HEK293T (cell line): ENCODE data around the gene MGST2.

Source experiments
- CTCF ChIA-PET: fragments of 350-600 bp; formaldehyde crosslinking; extraction: SDS; loops from one replicate; lab custom pipeline; 2021; ENCODE audit warnings: antibody characterized with exemption, inconsistent platforms; lab: Yijun Ruan, JAX
- POLR2A ChIA-PET: fragments of 350-600 bp; formaldehyde crosslinking; extraction: SDS; loops from one replicate; lab custom pipeline; 2020; ENCODE audit warnings: antibody characterized with exemption, inconsistent platforms; lab: Yijun Ruan, JAX
- DNase-seq: peaks from one replicate; pipeline ENCODE4 v3.0.0; 2012; ENCODE audit warnings: mixed read lengths; ENCODE audit errors: extremely low spot score
- ARNT ChIP-seq: fragments of 450-650 bp; IDR thresholded peaks from 2 replicates; pipeline ENCODE4 v1.6.1; 2017; ENCODE audit warnings: mild to moderate bottlenecking
- BHLHE40 ChIP-seq: fragments of 450-650 bp; IDR thresholded peaks from 2 replicates; pipeline ENCODE4 v1.6.1; 2016; ENCODE audit warnings: mild to moderate bottlenecking, moderate library complexity, borderline replicate concordance
- CTBP1 ChIP-seq: fragments of 450-650 bp; IDR thresholded peaks from 2 replicates; pipeline ENCODE4 v1.6.1; 2016; ENCODE audit warnings: borderline replicate concordance
- ELF4 ChIP-seq: fragments of 450-650 bp; IDR thresholded peaks from 2 replicates; pipeline ENCODE4 v1.6.1; 2017; ENCODE audit warnings: antibody characterized with exemption
- FOXA1 ChIP-seq: fragments of 450-650 bp; IDR thresholded peaks from 2 replicates; pipeline ENCODE4 v1.6.1; 2016; ENCODE audit warnings: mild to moderate bottlenecking
- FOXK2 ChIP-seq: fragments of 450-650 bp; IDR thresholded peaks from 2 replicates; pipeline ENCODE4 v1.6.1; 2016; ENCODE audit warnings: mild to moderate bottlenecking
- FOXM1 ChIP-seq: fragments of 450-650 bp; IDR thresholded peaks from 2 replicates; pipeline ENCODE4 v1.6.1; 2017; ENCODE audit warnings: mild to moderate bottlenecking, borderline replicate concordance
- HDGF ChIP-seq: fragments of 450-650 bp; IDR thresholded peaks from 2 replicates; pipeline ENCODE4 v1.6.1; 2017; ENCODE audit warnings: antibody characterized with exemption, borderline replicate concordance
- L3MBTL2 ChIP-seq: fragments of 450-650 bp; conservative IDR thresholded peaks from 2 replicates; pipeline ENCODE4 v1.6.1; 2016; ENCODE audit warnings: mild to moderate bottlenecking
- LEF1 ChIP-seq: fragments of 450-650 bp; IDR thresholded peaks from 2 replicates; pipeline ENCODE4 v1.6.1; 2017; ENCODE audit warnings: mild to moderate bottlenecking, borderline replicate concordance
- NFRKB ChIP-seq: fragments of 450-650 bp; IDR thresholded peaks from 2 replicates; pipeline ENCODE4 v1.6.1; 2016; ENCODE audit warnings: mild to moderate bottlenecking, moderate library complexity
- SP1 ChIP-seq: fragments of 450-650 bp; IDR thresholded peaks from 2 replicates; pipeline ENCODE4 v1.6.1; 2017
- SUZ12 ChIP-seq: fragments of 450-650 bp; IDR thresholded peaks from 2 replicates; pipeline ENCODE4 v1.6.1; 2016; ENCODE audit warnings: mild to moderate bottlenecking
- TARDBP ChIP-seq: fragments of 450-650 bp; IDR thresholded peaks from 2 replicates; pipeline ENCODE4 v1.6.1; 2016
- ZNF384 ChIP-seq: fragments of 450-650 bp; IDR thresholded peaks from 2 replicates; pipeline ENCODE4 v1.6.1; 2016
- TF ChIP-seq, protein P1 (sequence below): fragments of 450-650 bp; IDR thresholded peaks from 2 replicates; pipeline ENCODE4 v1.6.1; 2016

The MGST2 gene

DNA sequence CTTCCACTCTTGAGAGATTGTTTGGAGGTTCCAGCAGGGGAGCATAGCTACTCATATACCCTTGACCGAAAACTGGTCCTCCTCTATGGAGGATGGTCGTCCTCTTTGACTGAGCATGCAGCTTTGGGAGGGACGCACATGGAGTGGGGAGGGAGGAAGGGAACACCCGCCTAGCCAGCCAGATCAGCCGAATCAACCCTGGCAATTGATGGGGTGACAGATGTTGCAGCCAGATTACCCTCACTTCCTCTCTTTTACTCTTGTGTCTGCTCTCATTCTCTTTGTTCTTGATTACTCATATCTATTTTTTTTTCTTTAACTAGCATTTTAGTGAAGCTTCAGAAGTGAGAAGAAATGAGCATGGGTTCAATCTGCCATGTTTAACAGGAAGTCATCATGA lies 19.6 kb downstream of the MGST2 start:
- ChIA-PET CTCF (no interaction called here), POLR2A (no interaction called here)
- DNase-seq, result no peak
- TF ChIP-seq FOXM1, result no peak
- TF ChIP-seq ZNF384, result no peak
- no peak for TF ChIP-seq L3MBTL2
- TF ChIP-seq BHLHE40, result no peak
- no peak for TF ChIP-seq NFRKB
- no peak for TF ChIP-seq LEF1
- no peak for TF ChIP-seq SUZ12
- TF ChIP-seq, protein P1, sequence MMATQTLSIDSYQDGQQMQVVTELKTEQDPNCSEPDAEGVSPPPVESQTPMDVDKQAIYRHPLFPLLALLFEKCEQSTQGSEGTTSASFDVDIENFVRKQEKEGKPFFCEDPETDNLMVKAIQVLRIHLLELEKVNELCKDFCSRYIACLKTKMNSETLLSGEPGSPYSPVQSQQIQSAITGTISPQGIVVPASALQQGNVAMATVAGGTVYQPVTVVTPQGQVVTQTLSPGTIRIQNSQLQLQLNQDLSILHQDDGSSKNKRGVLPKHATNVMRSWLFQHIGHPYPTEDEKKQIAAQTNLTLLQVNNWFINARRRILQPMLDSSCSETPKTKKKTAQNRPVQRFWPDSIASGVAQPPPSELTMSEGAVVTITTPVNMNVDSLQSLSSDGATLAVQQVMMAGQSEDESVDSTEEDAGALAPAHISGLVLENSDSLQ, result no peak
- TF ChIP-seq ELF4, result no peak
- no peak for TF ChIP-seq HDGF
- no peak for TF ChIP-seq CTBP1
- no peak for TF ChIP-seq TARDBP
- no peak for TF ChIP-seq FOXK2

DNA sequence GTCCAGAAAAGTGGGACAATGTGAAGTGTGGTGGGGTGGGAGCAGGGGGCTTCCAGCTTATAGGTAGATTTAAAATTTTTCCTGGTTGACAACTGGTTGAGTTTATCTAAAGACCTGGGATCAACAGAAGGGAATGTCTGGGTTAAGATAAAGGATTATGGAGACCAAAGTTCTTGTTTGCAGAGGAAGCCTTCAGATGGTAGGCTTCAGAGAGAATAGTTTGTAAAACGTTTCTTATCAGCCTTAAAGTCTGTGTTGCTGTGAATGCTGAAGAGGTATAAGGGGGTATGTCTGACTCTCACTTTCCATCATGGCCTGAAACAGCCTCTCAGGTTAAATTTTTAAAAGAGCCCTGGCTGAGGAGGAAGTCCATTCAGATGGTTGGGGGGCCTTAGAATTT lies 20.5 kb downstream of the MGST2 start:
- no peak for DNase-seq
- no peak for TF ChIP-seq SUZ12
- TF ChIP-seq, protein P1, result no peak
- no peak for TF ChIP-seq CTBP1
- ChIA-PET POLR2A (no interaction called here), CTCF (no interaction called here)

DNA sequence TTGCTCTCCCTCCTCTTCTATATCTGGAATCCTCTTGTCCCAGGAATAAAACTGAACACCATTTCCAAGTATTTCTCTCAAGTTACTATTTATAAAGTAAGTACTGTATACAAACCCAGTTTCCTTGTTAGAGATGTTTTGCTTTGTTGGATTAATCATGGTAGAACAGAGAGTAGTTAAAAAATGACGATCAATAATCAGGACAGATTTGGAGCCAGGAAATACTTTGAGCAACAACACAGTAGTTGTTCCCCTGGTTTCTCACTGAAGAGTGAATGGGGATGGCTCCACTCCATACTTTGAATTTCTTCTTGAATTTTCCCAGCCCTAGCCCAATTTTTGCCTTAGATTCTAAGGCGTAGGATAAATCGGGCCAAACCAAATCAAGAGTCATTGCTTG lies 21.4 kb downstream of the MGST2 start:
- TF ChIP-seq FOXA1, result no peak
- CTCF ChIA-PET, result no interaction called here
- POLR2A ChIA-PET, result no interaction called here
- DNase-seq, result no peak

DNA sequence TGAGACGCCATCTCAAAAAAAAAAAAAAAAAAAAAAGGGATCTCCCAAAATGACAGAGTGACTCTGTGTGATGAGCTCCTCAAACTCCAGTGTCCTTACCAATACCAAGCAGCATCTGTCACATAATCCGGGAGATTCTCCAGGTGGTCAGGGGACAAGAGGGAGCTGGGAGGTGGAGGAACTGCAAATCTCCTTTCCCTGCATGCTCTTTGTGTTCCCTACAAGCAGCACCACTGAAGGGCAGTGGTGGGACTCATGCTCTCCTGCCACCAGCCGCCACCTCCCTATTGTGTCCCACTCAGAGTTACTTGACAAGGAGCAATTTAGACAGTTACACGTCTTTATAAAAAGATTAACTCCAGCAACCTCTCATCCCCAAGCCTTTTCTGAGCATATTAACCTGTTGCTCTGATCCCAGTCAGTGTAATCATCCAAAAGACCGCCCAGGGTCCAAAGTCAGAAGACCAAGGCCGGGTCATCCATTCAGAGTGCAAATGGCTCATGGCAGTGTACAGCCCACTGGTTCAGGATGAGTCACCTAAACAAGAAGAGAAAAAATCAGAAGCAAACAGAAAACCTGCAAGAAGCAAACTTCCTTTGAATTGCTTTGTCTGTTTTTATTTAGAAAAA lies 23.6 kb downstream of the MGST2 start:
- CTCF ChIA-PET, result no interaction called here
- POLR2A ChIA-PET, result no interaction called here
- TF ChIP-seq, protein P1, result no peak
- no peak for TF ChIP-seq TARDBP
- TF ChIP-seq CTBP1, result no peak
- no peak for TF ChIP-seq SP1
- no peak for TF ChIP-seq BHLHE40
- TF ChIP-seq HDGF, result no peak
- TF ChIP-seq NFRKB, result no peak
- TF ChIP-seq L3MBTL2, result no peak
- no peak for TF ChIP-seq ARNT
- no peak for TF ChIP-seq FOXA1
- TF ChIP-seq ZNF384, result no peak
- no peak for TF ChIP-seq SUZ12
- no peak for TF ChIP-seq FOXK2
- TF ChIP-seq FOXM1, result no peak
- no peak for DNase-seq

DNA sequence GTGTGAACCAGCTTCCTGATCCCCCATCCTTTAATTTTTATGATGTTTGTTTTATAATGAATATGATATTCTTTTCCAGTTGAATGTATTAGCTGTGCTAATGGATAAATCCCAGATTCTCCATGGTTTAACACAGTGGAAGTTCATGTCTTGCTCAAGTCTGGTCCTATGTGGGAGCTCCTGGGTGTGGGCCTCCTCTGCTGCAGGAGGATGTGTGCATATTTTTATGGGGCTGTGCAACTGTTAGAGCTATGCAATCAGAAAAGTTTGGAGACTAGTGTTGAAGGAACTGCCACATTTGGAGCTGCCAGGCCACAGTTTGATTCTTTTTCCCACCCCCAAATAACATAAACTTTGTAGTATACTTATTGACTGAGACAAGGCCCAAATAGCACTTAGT lies 24.8 kb downstream of the MGST2 start:
- POLR2A ChIA-PET, result interaction anchor here (2.2 kb wide), 1 partner anchor 25 kb away, joined by 9 read pairs; the partner anchor contains the start of gene MGST2
- DNase-seq, result no peak
- TF ChIP-seq FOXA1 (no peak), FOXM1 (no peak), ELF4 (no peak), TARDBP (no peak), FOXK2 (no peak), HDGF (no peak)
- TF ChIP-seq, protein P1, result no peak
- CTCF ChIA-PET, result no interaction called here

DNA sequence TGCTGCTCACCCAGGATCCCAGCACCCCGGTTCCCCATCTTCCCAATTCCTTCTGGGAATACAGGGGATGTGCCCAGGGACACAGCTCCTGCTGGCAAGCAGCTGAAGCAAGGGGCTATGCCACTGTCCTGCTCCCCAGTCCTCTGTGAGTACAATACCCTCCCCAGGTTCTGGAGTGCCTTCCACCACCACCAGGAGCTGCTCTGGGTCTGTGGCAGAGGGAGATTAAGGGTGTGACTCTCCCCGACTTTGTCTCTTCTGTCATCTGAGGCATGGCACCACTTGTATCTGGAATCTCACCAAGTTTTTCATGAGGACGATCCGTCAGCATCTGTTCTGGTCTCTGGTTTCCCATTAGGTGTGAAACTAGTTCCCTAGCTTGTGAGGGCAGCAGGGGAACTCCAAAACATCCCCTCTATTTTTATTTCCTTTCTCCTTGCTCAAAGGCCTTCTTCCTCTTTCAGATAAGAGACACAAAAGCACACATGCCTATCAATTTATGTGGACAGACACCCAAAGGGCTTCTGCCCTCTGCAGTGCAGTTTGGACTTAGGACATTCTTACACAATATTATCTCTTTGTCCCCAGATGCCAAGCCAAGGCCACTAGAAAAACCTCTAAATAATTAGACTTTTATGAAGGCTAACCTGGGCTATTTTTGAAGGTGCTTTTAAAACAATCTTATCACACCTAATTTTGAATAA lies 26.8 kb downstream of the MGST2 start:
- ChIA-PET CTCF (interaction anchor here (0.6 kb wide), 1 partner anchor 1185 kb away, joined by 6 read pairs; no protein-coding TSS in a partner anchor), POLR2A (no interaction called here)
- no peak for DNase-seq
- TF ChIP-seq FOXM1 (no peak), FOXK2 (no peak), LEF1 (no peak), L3MBTL2 (no peak), ARNT (no peak), ZNF384 (no peak), ELF4 (no peak), BHLHE40 (no peak), NFRKB (no peak), SUZ12 (no peak), TARDBP (no peak), CTBP1 (no peak), FOXA1 (no peak), SP1 (no peak), HDGF (no peak)
- TF ChIP-seq, protein P1, result no peak
